IMR-90 (cell line): ENCODE measurements around the gene ADAT1.

Experiments used
- BHLHE40 ChIP-seq: fragments of 150-350 bp; IDR thresholded peaks from 2 replicates; pipeline ENCODE4 v1.6.1; 2016; ENCODE audit warnings: mild to moderate bottlenecking, low read depth, low read length
- CEBPB ChIP-seq: IDR thresholded peaks from 2 replicates; pipeline ENCODE4 v1.6.1; 2012; ENCODE audit warnings: low read depth, low read length, improper control_type of control experiment
- CTCF ChIP-seq: conservative IDR thresholded peaks from 2 replicates; pipeline ENCODE4 v1.5.1; 2012; ENCODE audit warnings: mild to moderate bottlenecking, low read depth, low read length, improper control_type of control experiment
- ELK1 ChIP-seq: fragments of 150-350 bp; IDR thresholded peaks from 2 replicates; pipeline ENCODE4 v1.6.1; 2016; ENCODE audit warnings: low read depth, mild to moderate bottlenecking, low read length, moderate library complexity, borderline replicate concordance
- FOS ChIP-seq: fragments of 150-350 bp; IDR thresholded peaks from 2 replicates; pipeline ENCODE4 v1.6.1; 2016; ENCODE audit warnings: low read depth, low read length
- MAFK ChIP-seq: IDR thresholded peaks from 2 replicates; pipeline ENCODE4 v1.6.1; 2012; ENCODE audit warnings: low read depth, low read length, improper control_type of control experiment
- MAZ ChIP-seq: IDR thresholded peaks from 2 replicates; pipeline ENCODE4 v1.6.1; 2012; ENCODE audit warnings: low read depth, mild to moderate bottlenecking, low read length, improper control_type of control experiment, moderate library complexity, borderline replicate concordance
- MXI1 ChIP-seq: IDR thresholded peaks from 2 replicates; pipeline ENCODE4 v1.6.1; 2012; ENCODE audit warnings: low read depth, mild to moderate bottlenecking, low read length, moderate library complexity, borderline replicate concordance
- POLR2A ChIP-seq: IDR thresholded peaks from 2 replicates; pipeline ENCODE4 v1.6.1; 2012; ENCODE audit warnings: mild to moderate bottlenecking, low read depth, low read length
- SMC3 ChIP-seq: fragments of 150-350 bp; IDR thresholded peaks from 2 replicates; pipeline ENCODE4 v1.6.1; 2016; ENCODE audit warnings: low read depth, mild to moderate bottlenecking, antibody characterized with exemption, low read length, moderate library complexity

GRCh38 chr16:75618780-75619179 is 4.3 kb downstream of the ADAT1 start:
- no peak for TF ChIP-seq CTCF
- TF ChIP-seq POLR2A = no peak
- no peak for TF ChIP-seq MXI1
- TF ChIP-seq CEBPB = peak; percentile 64
- TF ChIP-seq FOS = no peak
- no peak for TF ChIP-seq BHLHE40
- TF ChIP-seq ELK1 = no peak
- TF ChIP-seq MAFK = no peak
- TF ChIP-seq SMC3 = no peak
- TF ChIP-seq MAZ = no peak
